Vagina (tissue), 2 donors: ENCODE data around the gene NAGA. TPM values are rescaled to one million over a fixed set of nuclear protein-coding genes. Genes with fewer than 3 reads are reported as not detected.

Experiments used
- DNase-seq, 2 donors: peaks; one replicate each; pipeline ENCODE4 v3.0.0-alpha.2; 2017; ENCODE audit errors: extremely low spot score in 2 of 2
- H3K27ac ChIP-seq: fragments of 200-600 bp; sonication (generic); one replicate; pipeline ENCODE4 v1.5.1; 2019
- H3K27me3 ChIP-seq: fragments of 200-600 bp; sonication (generic); one replicate; pipeline ENCODE4 v1.5.1; 2019
- H3K36me3 ChIP-seq, 2 donors: fragments of 200-600 bp; sonication (generic); one replicate each; pipeline ENCODE4 v1.5.1; 2017 to 2019
- H3K4me1 ChIP-seq: fragments of 200-600 bp; sonication (generic); one replicate; pipeline ENCODE4 v1.5.1; 2019
- H3K4me3 ChIP-seq, 2 donors: fragments of 200-600 bp; sonication (generic); 1 replicate in 1 of 2; 2 replicates in 1 of 2; pipeline ENCODE4 v1.5.1; 2016 to 2019
- H3K9me3 ChIP-seq: fragments of 200-600 bp; sonication (generic); one replicate; pipeline ENCODE4 v1.5.1; 2019
- CTCF ChIP-seq, 3 experiments: fragments of 450-650 bp in 2 of 3; fragments of 200-600 bp in 1 of 3; sonication (generic) in 1 of 3; IDR thresholded peaks; one replicate each; pipeline ENCODE4 v1.5.1; 2017 to 2019; ENCODE audit warnings: antibody characterized with exemption in 3 of 3, mild to moderate bottlenecking in 2 of 3, moderate library complexity in 2 of 3
- POLR2A ChIP-seq, 2 donors: fragments of 450-650 bp; IDR thresholded peaks; one replicate each; pipeline ENCODE4 v1.6.1; 2017; ENCODE audit warnings: antibody characterized with exemption in 2 of 2, mild to moderate bottlenecking in 2 of 2, moderate library complexity in 2 of 2
- POLR2AphosphoS5 ChIP-seq, 2 donors: sonication (generic); formaldehyde crosslinking; IDR thresholded peaks; one replicate each; pipeline ENCODE4 v1.9.0; 2017; ENCODE audit warnings: antibody characterized with exemption in 2 of 2, mild to moderate bottlenecking in 2 of 2, low read depth in 1 of 2; ENCODE audit not compliant: insufficient read depth in 1 of 2
- intact Hi-C: fragments of 100-400 bp; cut with DNase I; formaldehyde crosslinking; loops from one replicate; pipeline ENCODE4 v1.15.1; 2023
- total RNA-seq: library from RNA; depleted of rRNA; stranded (reverse); fragments of >200 nt; gene quantifications from one replicate; pipeline ENCODE4 v1.2.3, GENCODE V29; 2016

The NAGA gene
- total RNA-seq, 1 donor from 2014 or later: 28.2 TPM

GRCh38 chr22:42035256-42035655, 35.4 kb downstream of the NAGA start:
- no peak for DNase-seq
- Histone ChIP-seq H3K4me1 (no peaks in the 10 kb centered on the region), H3K36me3 (no peaks in the 10 kb centered on the region), H3K27ac (no peak overlapping the region), H3K27me3 (no peaks in the 10 kb centered on the region), H3K9me3 (no peaks in the 10 kb centered on the region), H3K4me3 (no peak overlapping the region)
- TF ChIP-seq POLR2A (IDR thresholded peaks at IDR 0.05) (no peak), CTCF (IDR thresholded peaks at IDR 0.05) (no peak), POLR2AphosphoS5 (IDR thresholded peaks at IDR 0.05; ENCODE audit: insufficient read depth in 1 of 2, low read depth in 1 of 2) (no peak)
- intact Hi-C loops: no loop called here

DNA sequence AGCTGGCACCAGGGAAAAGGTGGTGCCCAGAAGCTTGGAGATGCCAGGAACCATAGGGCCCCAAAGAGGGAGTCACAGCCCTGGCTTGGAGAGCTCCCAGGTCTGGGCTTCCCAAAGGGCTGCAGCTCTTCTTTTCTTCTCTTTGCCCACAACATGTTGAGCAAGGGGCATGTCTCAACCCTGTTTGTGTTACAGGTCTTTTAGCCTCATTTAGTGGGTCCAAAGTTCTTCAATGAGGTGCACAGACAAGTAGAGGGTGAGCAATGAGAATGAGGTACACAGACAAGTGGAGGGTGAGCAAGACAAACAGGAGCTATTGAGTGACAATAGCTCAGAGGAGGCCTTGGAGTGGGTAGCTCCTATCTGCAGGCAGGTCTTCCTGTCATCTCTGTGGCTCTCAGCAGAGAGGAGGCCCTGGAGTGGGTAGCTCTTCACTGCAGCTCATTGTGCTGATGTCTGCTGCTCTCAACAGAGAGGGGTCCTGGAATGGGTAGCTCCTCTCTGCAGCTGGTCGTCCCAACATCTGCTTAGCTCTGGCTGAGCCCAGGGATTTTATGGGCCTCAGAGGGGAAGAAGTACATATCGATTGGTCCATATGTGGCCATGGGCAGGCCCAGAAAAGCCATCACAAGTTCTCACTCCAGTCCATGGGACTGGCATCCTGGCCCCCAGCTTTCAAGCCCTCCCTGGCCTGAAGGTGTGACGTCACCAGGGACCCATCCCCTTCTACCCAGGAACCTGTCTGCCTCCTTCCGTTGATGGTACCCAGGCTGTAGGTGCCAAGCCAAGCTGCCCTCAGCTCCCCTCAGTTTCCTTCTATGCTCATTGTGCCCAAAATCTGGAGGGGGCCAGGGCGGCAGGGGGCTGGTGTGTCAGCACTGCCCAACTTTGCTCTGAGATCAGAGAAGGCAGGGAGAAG, 37.1 kb downstream of the NAGA start:
- H3K27me3 ChIP-seq: no peaks in the 10 kb centered on the region

DNA sequence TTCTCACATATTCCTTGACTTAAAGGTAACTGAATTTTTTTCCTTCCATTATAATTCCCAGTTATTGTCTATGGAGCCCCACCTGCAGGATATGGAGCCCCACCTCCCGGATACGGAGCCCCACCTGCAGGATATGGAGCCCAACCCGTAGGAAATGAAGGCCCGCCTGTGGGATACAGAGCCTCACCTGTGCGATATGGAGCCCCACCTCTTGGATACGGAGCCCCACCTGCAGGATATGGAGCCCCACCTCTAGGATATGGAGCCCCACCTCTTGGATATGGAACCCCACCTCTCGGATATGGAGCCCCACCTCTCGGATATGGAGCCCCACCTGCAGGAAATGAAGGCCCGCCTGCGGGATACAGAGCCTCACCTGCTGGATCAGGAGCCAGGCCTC, 43.9 kb downstream of the NAGA start:
- Histone ChIP-seq H3K27ac (no peak overlapping the region), H3K36me3 (no peaks in the 10 kb centered on the region), H3K9me3 (no peaks in the 10 kb centered on the region), H3K27me3 (no peaks in the 10 kb centered on the region), H3K4me3 (no peak overlapping the region), H3K4me1 (no peaks in the 10 kb centered on the region)
- DNase-seq: no peak
- TF ChIP-seq POLR2AphosphoS5 (IDR thresholded peaks at IDR 0.05; ENCODE audit: insufficient read depth in 1 of 2, low read depth in 1 of 2): no peak
- TF ChIP-seq CTCF (IDR thresholded peaks at IDR 0.05): no peak
- no peak for TF ChIP-seq POLR2A (IDR thresholded peaks at IDR 0.05)
- intact Hi-C loops: no loop called here

More for the DNA sequence above, 37.1 kb downstream of the NAGA start:
- H3K27ac ChIP-seq: no peak overlapping the region
- no peak overlapping the region for H3K4me3 ChIP-seq
- TF ChIP-seq POLR2AphosphoS5 (IDR thresholded peaks at IDR 0.05; ENCODE audit: insufficient read depth in 1 of 2, low read depth in 1 of 2) (no peak), POLR2A (IDR thresholded peaks at IDR 0.05) (no peak), CTCF (IDR thresholded peaks at IDR 0.05) (no peak)
- DNase-seq: no peak
- intact Hi-C loops: no loop called here
- no peaks in the 10 kb centered on the region for H3K9me3 ChIP-seq
- no peaks in the 10 kb centered on the region for H3K36me3 ChIP-seq
- no peaks in the 10 kb centered on the region for H3K4me1 ChIP-seq

DNA sequence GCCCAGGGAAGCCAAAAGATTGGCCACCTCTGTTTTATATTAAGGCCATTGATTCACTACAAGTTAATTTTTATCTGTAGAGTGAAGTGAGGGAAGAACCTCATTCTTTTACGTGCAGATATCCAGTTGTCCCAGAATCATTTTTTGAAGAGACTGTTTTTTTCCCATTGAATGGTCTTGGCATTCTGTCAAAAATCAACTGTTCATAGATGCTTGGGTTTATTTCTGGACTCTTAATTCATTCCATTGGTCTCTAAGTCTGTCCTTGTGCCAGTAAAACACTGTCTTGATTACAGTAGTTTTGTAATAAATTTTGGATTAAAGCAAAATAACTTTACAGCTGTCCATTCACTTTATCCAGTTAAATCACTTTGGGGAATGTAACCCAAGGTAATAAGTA, 45.2 kb downstream of the NAGA start:
- Histone ChIP-seq H3K4me3 (no peak overlapping the region), H3K27me3 (no peaks in the 10 kb centered on the region), H3K36me3 (no peaks in the 10 kb centered on the region), H3K9me3 (no peaks in the 10 kb centered on the region), H3K27ac (no peak overlapping the region), H3K4me1 (no peaks in the 10 kb centered on the region)
- intact Hi-C loops: no loop called here
- no peak for DNase-seq
- no peak for TF ChIP-seq CTCF (IDR thresholded peaks at IDR 0.05)
- TF ChIP-seq POLR2A (IDR thresholded peaks at IDR 0.05): no peak

DNA sequence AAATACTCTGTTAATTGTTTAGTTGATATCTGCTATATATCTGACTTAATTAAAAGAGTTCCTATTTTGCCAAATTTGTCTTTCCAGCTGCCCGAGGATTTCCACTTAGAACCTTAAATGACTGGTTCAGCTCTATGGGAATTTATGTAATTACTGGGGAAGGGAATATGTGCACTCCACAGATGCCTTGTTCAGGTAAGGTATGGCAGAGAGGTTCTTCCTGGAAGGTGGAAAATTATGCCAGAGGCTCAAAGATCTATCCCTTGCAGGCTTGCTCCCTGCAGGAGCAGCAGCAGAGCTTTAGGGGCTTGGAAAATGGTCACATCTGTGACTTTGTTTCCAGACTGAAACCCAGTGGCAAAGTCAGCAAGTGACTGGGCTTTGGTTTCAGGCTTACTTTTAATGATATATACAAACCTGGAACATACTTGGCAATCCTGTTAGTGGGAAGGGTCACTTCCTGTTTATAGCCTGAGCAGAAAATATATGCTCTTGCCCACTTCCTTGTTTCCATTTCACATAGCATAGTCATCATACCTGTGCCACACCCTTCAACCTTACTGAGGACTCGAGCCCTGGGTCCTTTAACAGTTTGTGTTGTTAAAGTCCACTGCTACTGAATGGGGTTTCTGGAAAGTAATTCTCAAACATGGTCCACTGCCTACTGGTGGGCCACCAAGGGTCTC, 48.3 kb downstream of the NAGA start:
- Histone ChIP-seq H3K4me3 (no peak overlapping the region), H3K27me3 (no peaks in the 10 kb centered on the region), H3K27ac (no peak overlapping the region), H3K9me3 (no peaks in the 10 kb centered on the region), H3K36me3 (no peaks in the 10 kb centered on the region), H3K4me1 (no peaks in the 10 kb centered on the region)
- TF ChIP-seq POLR2AphosphoS5 (IDR thresholded peaks at IDR 0.05; ENCODE audit: insufficient read depth in 1 of 2, low read depth in 1 of 2) (no peak), POLR2A (IDR thresholded peaks at IDR 0.05) (no peak), CTCF (IDR thresholded peaks at IDR 0.05) (no peak)
- intact Hi-C loops: no loop called here
- DNase-seq: no peak
